GM12872 (cell line): ENCODE results near the gene OPN3.

ENCODE experiments used
- CTCF ChIP-seq: IDR thresholded peaks from 3 replicates; pipeline ENCODE4 v1.5.1; 2011; ENCODE audit warnings: low read depth, mild to moderate bottlenecking, low read length, moderate library complexity; ENCODE audit not compliant: insufficient read depth

Gene OPN3

GRCh38 chr1:241637046-241637590 is 3.1 kb downstream of the OPN3 start:
- TF ChIP-seq CTCF, result no peak

- TF ChIP-seq CTCF, result no peak
Observed at GRCh38 chr1:241636291-241636690, 3.9 kb downstream of the OPN3 start.

- no peak for TF ChIP-seq CTCF
Observed at GRCh38 chr1:241635556-241636152, 4.5 kb downstream of the OPN3 start.

DNA sequence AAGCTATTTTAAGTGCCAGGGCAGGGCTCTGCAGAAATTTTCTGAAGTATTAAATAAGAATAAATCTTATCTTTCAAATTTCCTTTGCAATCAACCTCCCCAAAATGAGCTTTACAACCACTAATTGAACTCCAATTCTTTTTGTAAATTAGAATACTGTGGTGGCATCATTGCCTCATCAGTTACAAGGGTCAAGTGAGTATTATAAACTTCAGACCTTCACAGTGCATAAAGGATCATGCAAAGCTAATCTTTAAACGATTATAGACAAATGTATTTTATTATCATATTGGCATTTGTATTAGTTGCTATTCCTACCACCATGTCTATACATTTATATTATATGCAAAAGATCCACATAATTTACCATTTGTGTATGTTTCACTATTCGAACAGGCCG is 7.2 kb downstream of the OPN3 start:
- TF ChIP-seq CTCF, result no peak

GRCh38 chr1:241631674-241632073 is 8.5 kb downstream of the OPN3 start:
- TF ChIP-seq CTCF, result no peak

DNA sequence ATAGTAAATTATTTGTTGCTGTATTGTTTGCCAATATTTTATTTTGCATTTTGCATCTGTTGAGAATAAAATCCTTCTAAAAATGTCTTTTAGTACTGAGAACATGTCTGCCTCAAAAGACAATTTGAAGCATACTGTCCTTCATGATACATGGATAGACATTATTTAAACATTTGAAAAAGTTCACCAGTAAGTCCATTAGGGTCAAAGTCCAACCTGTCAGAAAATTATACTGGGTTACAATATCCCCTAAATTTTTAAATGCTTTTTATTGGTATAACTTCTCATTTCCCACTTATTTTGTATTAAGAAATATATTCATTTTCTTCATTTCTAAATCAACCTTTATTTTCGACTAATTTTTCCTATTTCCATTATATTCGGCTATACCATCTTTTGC is 9.3 kb downstream of the OPN3 start:
- no peak for TF ChIP-seq CTCF

GRCh38 chr1:241630476-241630875 is 9.7 kb downstream of the OPN3 start:
- no peak for TF ChIP-seq CTCF
